Endothelial cell of umbilical vein (primary cell): Measurements from ENCODE around the gene KATNB1.

Experiments
- CTCF ChIP-seq, 2 donors: IDR thresholded peaks; 1 replicate in 1 of 2; 2 replicates in 1 of 2; pipeline ENCODE4 v1.5.1; 2011; ENCODE audit warnings: low read length in 2 of 2, mild to moderate bottlenecking in 2 of 2, moderate library complexity in 2 of 2, control low read depth in 1 of 2, inconsistent platforms in 1 of 2, low read depth in 1 of 2; ENCODE audit not compliant: insufficient read depth in 1 of 2; ENCODE audit errors: extremely low read depth in 1 of 2
- EZH2 ChIP-seq: IDR thresholded peaks from 2 replicates; pipeline ENCODE4 v1.6.1; 2012; ENCODE audit warnings: borderline replicate concordance, low read depth, mild to moderate bottlenecking, moderate library complexity, low read length, inconsistent platforms; ENCODE audit not compliant: severe bottlenecking
- FOS ChIP-seq: IDR thresholded peaks from 2 replicates; pipeline ENCODE4 v1.6.1; 2011; ENCODE audit warnings: mild to moderate bottlenecking, low read length, moderate library complexity, borderline replicate concordance; ENCODE audit not compliant: insufficient read depth
- JUN ChIP-seq: IDR thresholded peaks from 2 replicates; pipeline ENCODE4 v1.6.1; 2011; ENCODE audit warnings: borderline replicate concordance, low read depth; ENCODE audit not compliant: insufficient read length, insufficient read depth
- MAX ChIP-seq: IDR thresholded peaks from 2 replicates; pipeline ENCODE4 v1.6.1; 2011; ENCODE audit not compliant: insufficient read depth, insufficient read length
- MYC ChIP-seq: IDR thresholded peaks from one replicate; pipeline ENCODE4 v1.6.1; 2011; ENCODE audit warnings: mild to moderate bottlenecking, low read depth, low read length
- POLR2A ChIP-seq: IDR thresholded peaks from 2 replicates; pipeline ENCODE4 v1.6.1; 2012; ENCODE audit warnings: low read depth, mild to moderate bottlenecking, control low read depth, low read length
- POLR2AphosphoS5 ChIP-seq: IDR thresholded peaks from 2 replicates; pipeline ENCODE4 v1.6.1; 2012; ENCODE audit warnings: low read depth, mild to moderate bottlenecking, control low read depth, low read length, moderate library complexity; ENCODE audit not compliant: insufficient read depth

- TF ChIP-seq POLR2AphosphoS5 (no peak), CTCF (IDR thresholded peaks at IDR 0.05; ENCODE audit: extremely low read depth in 1 of 2, insufficient read depth in 1 of 2, low read depth in 1 of 2, low read length in 2 of 2) (no peak), MAX (no peak), EZH2 (no peak), POLR2A (no peak), JUN (no peak), MYC (no peak), FOS (no peak)
Observed at GRCh38 chr16:57729182-57729484, 6.4 kb upstream of the KATNB1 start.
